HS-5 (cell line): ENCODE data around the gene MVD.

Experiments used
- DNase-seq: peaks from one replicate; pipeline ENCODE4 v3.0.0-alpha.2; 2012; ENCODE audit warnings: low read depth

MVD gene

GRCh38 chr16:88655733-88656281 lies 7.1 kb downstream of the MVD start:
- DNase-seq = no peak

GRCh38 chr16:88655053-88655732 lies 7.7 kb downstream of the MVD start:
- no peak for DNase-seq

GRCh38 chr16:88654363-88655052 lies 8.4 kb downstream of the MVD start:
- no peak for DNase-seq

GRCh38 chr16:88653596-88654362 lies 9.1 kb downstream of the MVD start:
- DNase-seq = no peak

GRCh38 chr16:88653101-88653500 lies 9.8 kb downstream of the MVD start:
- DNase-seq = no peak

- DNase-seq = no peak
These were observed 10.2 kb downstream of the MVD start for GRCh38 chr16:88652762-88653063.

GRCh38 chr16:88651989-88652761 lies 10.7 kb downstream of the MVD start:
- DNase-seq = no peak

GRCh38 chr16:88651276-88651988 lies 11.5 kb downstream of the MVD start:
- no peak for DNase-seq

GRCh38 chr16:88650749-88651275 lies 12.1 kb downstream of the MVD start, which contains the start of gene CYBA:
TSS of gene CYBA (minus strand) at chr16:88651053. CDS start at chr16:88651013, 40 bp downstream.
- no peak for DNase-seq

GRCh38 chr16:88649924-88650748 lies 12.8 kb downstream of the MVD start:
- DNase-seq = no peak

GRCh38 chr16:88649195-88649923 lies 13.5 kb downstream of the MVD start:
- no peak for DNase-seq

- no peak for DNase-seq
These were observed 15.5 kb downstream of the MVD start for GRCh38 chr16:88647178-88648070.

GRCh38 chr16:88646345-88647034 lies 16.4 kb downstream of the MVD start:
- DNase-seq = no peak

GRCh38 chr16:88645941-88646340 lies 16.9 kb downstream of the MVD start:
- DNase-seq = no peak

- no peak for DNase-seq
These were observed 17.4 kb downstream of the MVD start for GRCh38 chr16:88645455-88645854.

GRCh38 chr16:88643644-88643932 lies 19.3 kb downstream of the MVD start:
- DNase-seq = no peak

GRCh38 chr16:88642881-88643643 lies 19.8 kb downstream of the MVD start:
- DNase-seq = no peak
